Lower lobe of right lung (tissue), 2 donors: ENCODE data around the gene SQOR. TPM values are rescaled to one million over a fixed set of nuclear protein-coding genes. Genes with fewer than 3 reads are reported as not detected.

Experiments
- ATAC-seq, 2 donors: fragments of 200-7000 bp; cut with Tn5 transposase; one replicate each; pipeline ENCODE4 v1.9.1; 2020 to 2022; ENCODE audit warnings: mild to moderate bottlenecking in 2 of 2, moderate library complexity in 2 of 2
- DNase-seq: peaks from one replicate; pipeline ENCODE4 v3.0.0-alpha.2; 2020
- H3K27ac ChIP-seq: fragments of 200-600 bp; one replicate; pipeline ENCODE4 v1.8.0; 2022
- H3K27me3 ChIP-seq: fragments of 200-600 bp; one replicate; pipeline ENCODE4 v1.8.0; 2022; ENCODE audit warnings: low read depth
- H3K36me3 ChIP-seq: fragments of 200-600 bp; one replicate; pipeline ENCODE4 v1.8.0; 2022; ENCODE audit warnings: mild to moderate bottlenecking
- H3K4me1 ChIP-seq: fragments of 200-600 bp; one replicate; pipeline ENCODE4 v1.8.0; 2022
- H3K4me3 ChIP-seq: fragments of 200-600 bp; one replicate; pipeline ENCODE4 v1.8.0; 2022; ENCODE audit warnings: mild to moderate bottlenecking
- H3K9me3 ChIP-seq: fragments of 200-600 bp; one replicate; pipeline ENCODE4 v1.8.0; 2022
- CTCF ChIP-seq: fragments of 200-600 bp; IDR thresholded peaks from one replicate; pipeline ENCODE4 v1.8.0; 2022; ENCODE audit warnings: antibody characterized with exemption, mild to moderate bottlenecking
- intact Hi-C: fragments of 100-400 bp; cut with DNase I; formaldehyde crosslinking; loops from one replicate; pipeline ENCODE4 v1.11.0; 2022
- total RNA-seq: library from RNA; stranded (reverse); fragmentation: NEBNext Ultra II Directional; extraction: Animal tissue kit (Norgen Biotek cat#: 25700); gene quantifications from one replicate; pipeline ENCODE4 v1.2.1, GENCODE V29; 2021
- donor health status: DM: no; HTN: yes; CAD: no; lungs with severe emphysema.

SQOR gene
- total RNA-seq, 1 donor from 2014 or later, result 97.1 TPM

GRCh38 chr15:45603881-45604280 is 30.9 kb upstream of the SQOR start:
- Histone ChIP-seq H3K27ac (no peak overlapping the region), H3K36me3 (peaks cover 36% of the 10 kb centered on the region), H3K4me1 (no peaks in the 10 kb centered on the region), H3K4me3 (no peak overlapping the region), H3K27me3 (no peaks in the 10 kb centered on the region), H3K9me3 (no peaks in the 10 kb centered on the region)
- intact Hi-C loops, result no loop called here
- no peak for DNase-seq
- ATAC-seq, result no peak
- no peak for TF ChIP-seq CTCF

GRCh38 chr15:45604326-45604725 is 30.5 kb upstream of the SQOR start:
- DNase-seq, result no peak
- TF ChIP-seq CTCF, result no peak
- no peaks in the 10 kb centered on the region for H3K27me3 ChIP-seq
- no peak overlapping the region for H3K4me3 ChIP-seq
- no peaks in the 10 kb centered on the region for H3K9me3 ChIP-seq
- H3K27ac ChIP-seq, result no peak overlapping the region
- H3K36me3 ChIP-seq, result peaks cover 40% of the 10 kb centered on the region
- H3K4me1 ChIP-seq, result no peaks in the 10 kb centered on the region
- ATAC-seq, result peak; percentile 12 to 17
- intact Hi-C loops, result no loop called here

GRCh38 chr15:45606413-45606812 is 28.4 kb upstream of the SQOR start:
- no peak for TF ChIP-seq CTCF
- no peak for ATAC-seq
- H3K36me3 ChIP-seq, result peaks cover 46% of the 10 kb centered on the region
- no peak overlapping the region for H3K27ac ChIP-seq
- DNase-seq, result no peak
- intact Hi-C loops, result no loop called here
- no peaks in the 10 kb centered on the region for H3K9me3 ChIP-seq
- H3K4me3 ChIP-seq, result no peak overlapping the region
- H3K4me1 ChIP-seq, result no peaks in the 10 kb centered on the region
- no peaks in the 10 kb centered on the region for H3K27me3 ChIP-seq

- ATAC-seq, result no peak
- no peak for DNase-seq
- H3K27me3 ChIP-seq, result no peaks in the 10 kb centered on the region
- H3K4me3 ChIP-seq, result no peak overlapping the region
- intact Hi-C loops, result no loop called here
- H3K36me3 ChIP-seq, result peaks cover 46% of the 10 kb centered on the region
- H3K27ac ChIP-seq, result no peak overlapping the region
- no peak for TF ChIP-seq CTCF
- no peaks in the 10 kb centered on the region for H3K9me3 ChIP-seq
- H3K4me1 ChIP-seq, result no peaks in the 10 kb centered on the region
These were observed 28.0 kb upstream of the SQOR start for GRCh38 chr15:45606841-45607240.

- no peak overlapping the region for H3K27ac ChIP-seq
- DNase-seq, result no peak
- H3K36me3 ChIP-seq, result peaks cover 35% of the 10 kb centered on the region
- ATAC-seq, result no peak
- no peaks in the 10 kb centered on the region for H3K9me3 ChIP-seq
- no peaks in the 10 kb centered on the region for H3K27me3 ChIP-seq
- TF ChIP-seq CTCF, result peak; percentile 32
- intact Hi-C loops, result no loop called here
- H3K4me1 ChIP-seq, result no peaks in the 10 kb centered on the region
- H3K4me3 ChIP-seq, result no peak overlapping the region
These were observed 23.5 kb upstream of the SQOR start for GRCh38 chr15:45611305-45611704.
